BLaER1 treated with 17β-estradiol and CSF1 and Interleukin-3, amounts not matched to agents 10 nM and 100 nM (cell line): ENCODE measurements around the gene GMIP.
A peak's percentile ranks its signal among the peaks of the same experiment; 100 is the strongest.

Source experiments
- H3K27ac ChIP-seq, 11 experiments: shearing (Covaris generic); formaldehyde crosslinking; 2 replicates each; pipeline ENCODE4 v1.8.1; 2022
- H3K27me3 ChIP-seq, 11 experiments: shearing (Covaris generic); formaldehyde crosslinking; 2 replicates each; pipeline ENCODE4 v1.8.1; 2022
- H3K36me3 ChIP-seq, 11 experiments: shearing (Covaris generic); formaldehyde crosslinking; 2 replicates each; pipeline ENCODE4 v1.8.1; 2022
- H3K4me1 ChIP-seq, 10 experiments: shearing (Covaris generic); formaldehyde crosslinking; 2 replicates each; pipeline ENCODE4 v1.8.1; 2022
- H3K4me2 ChIP-seq, 11 experiments: shearing (Covaris generic); formaldehyde crosslinking; 2 replicates each; pipeline ENCODE4 v1.8.1; 2022
- H3K4me3 ChIP-seq, 10 experiments: shearing (Covaris generic); formaldehyde crosslinking; 2 replicates each; pipeline ENCODE4 v1.8.1; 2022
- H3K9ac ChIP-seq, 11 experiments: shearing (Covaris generic); formaldehyde crosslinking; 2 replicates each; pipeline ENCODE4 v1.8.1; 2022
- H3K9me3 ChIP-seq, 11 experiments: shearing (Covaris generic); formaldehyde crosslinking; replicated peaks in 1 of 11; 2 replicates each; pipeline ENCODE4 v1.8.1; 2022
- H4K20me1 ChIP-seq, 11 experiments: shearing (Covaris generic); formaldehyde crosslinking; 2 replicates each; pipeline ENCODE4 v1.8.1; 2022
- Cebpa-rat ChIP-seq, 11 experiments: shearing (Covaris generic); IDR thresholded peaks; 2 replicates each; pipeline ENCODE4 v1.8.1; 2022

The GMIP gene

GRCh38 chr19:19645233-19645870 lies 1.9 kb upstream of the GMIP start:
- Histone ChIP-seq H3K27me3 (no peaks in the 10 kb centered on the region), H3K27ac (no peak overlapping the region), H4K20me1 (peaks cover 0 to 67% (median 22%) of the 10 kb centered on the region in 11 experiments; a peak in 14 of 22 replicates), H3K4me3 (no peak overlapping the region), H3K36me3 (peaks cover 72 to 84% (median 78%) of the 10 kb centered on the region in 11 experiments), H3K4me2 (no peak overlapping the region), H3K9ac (no peak overlapping the region), H3K9me3 (no peaks in the 10 kb centered on the region), H3K4me1 (peaks cover 13 to 25% (median 21%) of the 10 kb centered on the region in 10 experiments)
- no peak for TF ChIP-seq Cebpa-rat (IDR thresholded peaks at IDR 0.05)

- H3K9ac ChIP-seq, result peak overlapping the region in 10 of 11 experiments; percentile 92 to 99 (median 96); a peak in 19 of 22 replicates
- TF ChIP-seq Cebpa-rat (IDR thresholded peaks at IDR 0.05), result no peak
- H3K4me2 ChIP-seq, result peak overlapping the region; percentile 89 to 98 (median 95)
- peak overlapping the region in 10 of 11 experiments; percentile 94 to 99 (median 98); a peak in 17 of 22 replicates for H3K27ac ChIP-seq
- peak overlapping the region; percentile 76 to 97 (median 92); a peak in 18 of 20 replicates for H3K4me3 ChIP-seq
- H3K4me1 ChIP-seq, result peaks cover 13 to 34% (median 25%) of the 10 kb centered on the region in 10 experiments
- peaks cover 72 to 84% (median 78%) of the 10 kb centered on the region in 11 experiments for H3K36me3 ChIP-seq
- H3K27me3 ChIP-seq, result no peaks in the 10 kb centered on the region
- H3K9me3 ChIP-seq, result no peaks in the 10 kb centered on the region
- peaks cover 0 to 67% (median 16%) of the 10 kb centered on the region in 11 experiments; a peak in 12 of 22 replicates for H4K20me1 ChIP-seq
Measured at GRCh38 chr19:19644054-19644388, 564 bp upstream of the GMIP start.

- H3K4me3 ChIP-seq, result peak overlapping the region; percentile 76 to 97 (median 92)
- TF ChIP-seq Cebpa-rat (IDR thresholded peaks at IDR 0.05), result no peak
- peaks cover 13 to 34% (median 25%) of the 10 kb centered on the region in 10 experiments for H3K4me1 ChIP-seq
- H3K36me3 ChIP-seq, result peaks cover 71 to 84% (median 77%) of the 10 kb centered on the region in 11 experiments
- H3K27ac ChIP-seq, result peak overlapping the region; percentile 94 to 99 (median 97)
- H3K9ac ChIP-seq, result peak overlapping the region; percentile 92 to 99 (median 96)
- H3K9me3 ChIP-seq, result no peaks in the 10 kb centered on the region
- H3K4me2 ChIP-seq, result peak overlapping the region; percentile 89 to 98 (median 95)
- H4K20me1 ChIP-seq, result peaks cover 0 to 78% (median 19%) of the 10 kb centered on the region in 11 experiments; a peak in 14 of 22 replicates
- no peaks in the 10 kb centered on the region for H3K27me3 ChIP-seq
Measured at GRCh38 chr19:19642506-19643157, 825 bp downstream of the GMIP start.

GRCh38 chr19:19637523-19638251 lies 5.8 kb downstream of the GMIP start:
- no peak for TF ChIP-seq Cebpa-rat (IDR thresholded peaks at IDR 0.05)
- Histone ChIP-seq H3K27me3 (no peaks in the 10 kb centered on the region), H3K4me3 (no peak overlapping the region), H3K9me3 (no peaks in the 10 kb centered on the region), H3K36me3 (peaks cover 82 to 97% (median 93%) of the 10 kb centered on the region in 11 experiments), H3K9ac (no peak overlapping the region), H3K4me1 (peaks cover 12 to 32% (median 18%) of the 10 kb centered on the region in 10 experiments), H4K20me1 (peaks cover 0 to 95% (median 47%) of the 10 kb centered on the region in 11 experiments; a peak in 17 of 22 replicates), H3K4me2 (no peak overlapping the region), H3K27ac (no peak overlapping the region)

- Histone ChIP-seq H3K4me2 (no peak overlapping the region), H3K9me3 (no peaks in the 10 kb centered on the region), H3K27me3 (no peaks in the 10 kb centered on the region), H3K4me1 (peaks cover 7 to 30% (median 15%) of the 10 kb centered on the region in 10 experiments), H4K20me1 (peaks cover 0 to 97% (median 50%) of the 10 kb centered on the region in 11 experiments; a peak in 17 of 22 replicates), H3K9ac (no peak overlapping the region), H3K4me3 (no peak overlapping the region), H3K27ac (no peak overlapping the region), H3K36me3 (peaks cover 88 to 100% (median 98%) of the 10 kb centered on the region in 11 experiments)
- TF ChIP-seq Cebpa-rat (IDR thresholded peaks at IDR 0.05), result no peak
Measured at GRCh38 chr19:19637186-19637522, 6.3 kb downstream of the GMIP start.

- Histone ChIP-seq H3K27me3 (no peaks in the 10 kb centered on the region), H3K9me3 (no peaks in the 10 kb centered on the region), H3K36me3 (peaks cover 90 to 99% (median 97%) of the 10 kb centered on the region in 11 experiments), H3K9ac (no peak overlapping the region), H4K20me1 (peaks cover 0 to 97% (median 50%) of the 10 kb centered on the region in 11 experiments; a peak in 17 of 22 replicates), H3K27ac (no peak overlapping the region), H3K4me1 (peaks cover 3 to 25% (median 10%) of the 10 kb centered on the region in 10 experiments), H3K4me3 (no peak overlapping the region), H3K4me2 (no peak overlapping the region)
- no peak for TF ChIP-seq Cebpa-rat (IDR thresholded peaks at IDR 0.05)
Measured at GRCh38 chr19:19636573-19637185, 6.8 kb downstream of the GMIP start.

GRCh38 chr19:19635313-19635702 lies 8.1 kb downstream of the GMIP start:
- H3K27me3 ChIP-seq, result no peaks in the 10 kb centered on the region
- H4K20me1 ChIP-seq, result peaks cover 0 to 100% (median 62%) of the 10 kb centered on the region in 11 experiments; a peak in 18 of 22 replicates
- TF ChIP-seq Cebpa-rat (IDR thresholded peaks at IDR 0.05), result no peak
- H3K4me3 ChIP-seq, result no peak overlapping the region
- H3K4me2 ChIP-seq, result no peak overlapping the region
- no peak overlapping the region for H3K9ac ChIP-seq
- H3K4me1 ChIP-seq, result peaks cover 0 to 12% (median 3%) of the 10 kb centered on the region in 10 experiments; a peak in 7 of 20 replicates
- H3K9me3 ChIP-seq, result no peaks in the 10 kb centered on the region
- peaks cover 91 to 99% (median 95%) of the 10 kb centered on the region in 11 experiments for H3K36me3 ChIP-seq
- H3K27ac ChIP-seq, result no peak overlapping the region

GRCh38 chr19:19634516-19635312 lies 8.7 kb downstream of the GMIP start:
- Histone ChIP-seq H3K4me3 (no peak overlapping the region), H3K4me2 (no peak overlapping the region), H3K27ac (no peak overlapping the region), H3K36me3 (peaks cover 91 to 99% (median 95%) of the 10 kb centered on the region in 11 experiments), H3K27me3 (no peaks in the 10 kb centered on the region), H3K4me1 (peaks cover 0 to 6% (median under 1%) of the 10 kb centered on the region in 10 experiments; a peak in 4 of 20 replicates), H3K9me3 (no peaks in the 10 kb centered on the region), H3K9ac (no peak overlapping the region), H4K20me1 (peaks cover 0 to 100% (median 66%) of the 10 kb centered on the region in 11 experiments; a peak in 18 of 22 replicates)
- TF ChIP-seq Cebpa-rat (IDR thresholded peaks at IDR 0.05), result no peak
